ENCODE measurements around the gene CCDC188. TPM values are rescaled to one million over a fixed set of nuclear protein-coding genes. Genes with fewer than 3 reads are reported as not detected.

CCDC188 gene
- total and polyA plus RNA-seq, 2 of the 13 experiments (the other 11 are each of a cell fraction or from before 2014, with no cell fraction given): not detected

DNA sequence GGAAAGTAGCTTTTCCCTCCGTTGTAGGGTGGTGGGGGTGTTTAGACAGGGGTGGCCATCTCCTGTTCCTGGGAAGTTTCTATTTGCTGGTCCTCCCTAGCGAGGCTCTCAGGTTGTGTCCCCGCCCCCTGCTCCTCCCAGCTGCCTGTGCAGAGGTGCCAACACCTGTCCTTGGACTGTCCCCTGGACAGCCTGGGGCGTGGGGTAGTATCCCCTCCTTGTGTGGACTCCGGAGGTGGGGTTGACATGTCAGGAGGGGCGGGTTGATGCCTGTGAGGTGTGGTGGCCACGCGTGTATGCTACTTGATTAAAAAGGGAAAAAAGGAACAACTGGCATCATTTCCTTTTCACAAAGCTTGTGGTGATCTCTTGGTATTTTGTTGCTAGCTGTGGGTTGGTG is 49.2 kb downstream of the CCDC188 start:
- in situ Hi-C loops (cut with HindIII; ENCODE audit: extremely low pct_ligation_motif_present, low pct_unique_long_range_greater_than_20kb) (no loop called here), intact Hi-C loops (cut with micrococcal nuclease; ENCODE audit: unreplicated experiment) (no loop called here)
- Histone ChIP-seq H3K4me1 (ENCODE audit: insufficient read depth, low read length) (peaks cover 8% of the 10 kb centered on the region; the same call in 1 of the 2 replicates), H3K4me3 (replicated peaks in 1 of 3; ENCODE audit: insufficient read depth in 1 of 3, low read depth in 2 of 3, low read length in 3 of 3) (no peak overlapping the region), H3K27ac (ENCODE audit: extremely low read length, insufficient read depth, low read length) (no peak overlapping the region), H3K36me3 (replicated peaks in 1 of 2; ENCODE audit: control insufficient read depth in 1 of 2, insufficient read depth in 2 of 2, low read length in 2 of 2) (peaks cover 39 to 88% of the 10 kb centered on the region in 2 experiments), H3K27me3 (ENCODE audit: control insufficient read depth in 1 of 2, insufficient read depth in 2 of 2, low read length in 2 of 2) (no peaks in the 10 kb centered on the region), H2AFZ (ENCODE audit: low read length) (no peak overlapping the region), H4K20me1 (ENCODE audit: insufficient read depth, low read length) (no peaks in the 10 kb centered on the region), H3K9me3 (ENCODE audit: low read length) (no peaks in the 10 kb centered on the region), H3K9ac (ENCODE audit: insufficient read depth, low read depth, low read length) (no peak overlapping the region), H3K4me2 (ENCODE audit: low read depth, low read length) (no peak overlapping the region), H3K79me2 (ENCODE audit: insufficient read depth, low read length) (peaks cover 18% of the 10 kb centered on the region)
- CTCF ChIA-PET (ENCODE audit: low intra/inter-chr PET ratio, low total read pairs): no interaction called here
- 85% methylated on average over 8 of the region's 8 CpGs for WGBS (ENCODE audit: low lambda C conversion rate)
- FAIRE-seq (no peak), ATAC-seq (no peak; the same call in 2 of the 3 replicates), DNase-seq (ENCODE audit: low spot score) (no peak)
- POLR2A ChIA-PET: no interaction called here
- TF ChIP-seq REL (CRISPR knock-in tag; conservative IDR thresholded peaks at IDR 0.05) (no peak), ZBTB20 (CRISPR knock-in tag; IDR thresholded peaks at IDR 0.05; ENCODE audit: borderline replicate concordance, low read depth) (no peak), ZNF7 (CRISPR knock-in tag; IDR thresholded peaks at IDR 0.05) (no peak), TARDBP (CRISPR knock-in tag; IDR thresholded peaks at IDR 0.05) (no peak), SALL2 (CRISPR knock-in tag; IDR thresholded peaks at IDR 0.05) (no peak), NR2F1 (CRISPR knock-in tag; IDR thresholded peaks at IDR 0.05) (no peak), ZNF501 (CRISPR knock-in tag; IDR thresholded peaks at IDR 0.05) (no peak), ZNF180 (CRISPR knock-in tag; IDR thresholded peaks at IDR 0.05; ENCODE audit: borderline replicate concordance, low read depth) (no peak), HCFC1 (IDR thresholded peaks at IDR 0.05; ENCODE audit: low read depth, low read length) (no peak), ZNF562 (CRISPR knock-in tag; IDR thresholded peaks at IDR 0.05; ENCODE audit: borderline replicate concordance) (no peak), ZNF224 (CRISPR knock-in tag; IDR thresholded peaks at IDR 0.05) (no peak), ZNF616 (CRISPR knock-in tag; IDR thresholded peaks at IDR 0.05; ENCODE audit: low read depth) (no peak), MEF2D (CRISPR knock-in tag; IDR thresholded peaks at IDR 0.05) (no peak), KDM6A (CRISPR knock-in tag; IDR thresholded peaks at IDR 0.05; ENCODE audit: low read depth) (no peak), ZNF496 (CRISPR knock-in tag; IDR thresholded peaks at IDR 0.05; ENCODE audit: insufficient replicate concordance) (no peak), KLF15 (CRISPR knock-in tag; IDR thresholded peaks at IDR 0.05; ENCODE audit: borderline replicate concordance) (no peak), MXD4 (CRISPR knock-in tag; IDR thresholded peaks at IDR 0.05) (no peak), FOXJ3 (CRISPR knock-in tag; IDR thresholded peaks at IDR 0.05; ENCODE audit: borderline replicate concordance) (no peak)
- BruUV-seq (replicated peaks): no TSS peak
